Suppressor macrophage treated with lipopolysaccharide for 4 hours (primary cell): ENCODE results near the gene MVB12B.

ENCODE experiments used
- DNase-seq: peaks from one replicate; pipeline ENCODE4 v3.0.0-alpha.2; 2020

The MVB12B gene

GRCh38 chr9:126456441-126457174 is 130.0 kb downstream of the MVB12B start:
- no peak for DNase-seq

- no peak for DNase-seq
Measured at GRCh38 chr9:126457175-126457547, 130.5 kb downstream of the MVB12B start.

GRCh38 chr9:126457890-126458289 is 131.3 kb downstream of the MVB12B start:
- no peak for DNase-seq

- DNase-seq: no peak
Measured at GRCh38 chr9:126459126-126459525, 132.5 kb downstream of the MVB12B start.

- no peak for DNase-seq
Measured at GRCh38 chr9:126459546-126459945, 132.9 kb downstream of the MVB12B start.

- DNase-seq: no peak
Measured at GRCh38 chr9:126459965-126460843, 133.6 kb downstream of the MVB12B start.

- DNase-seq: no peak
Measured at GRCh38 chr9:126461029-126461428, 134.4 kb downstream of the MVB12B start.

- no peak for DNase-seq
Measured at GRCh38 chr9:126461608-126462007, 135.0 kb downstream of the MVB12B start.

GRCh38 chr9:126462617-126463016 is 136.0 kb downstream of the MVB12B start:
- DNase-seq: no peak

- DNase-seq: no peak
Measured at GRCh38 chr9:126463426-126463825, 136.8 kb downstream of the MVB12B start.

GRCh38 chr9:126464694-126465441 is 138.2 kb downstream of the MVB12B start:
- DNase-seq: no peak

GRCh38 chr9:126465977-126466376 is 139.3 kb downstream of the MVB12B start:
- DNase-seq: no peak

- DNase-seq: no peak
Measured at GRCh38 chr9:126468141-126468825, 141.7 kb downstream of the MVB12B start.

- DNase-seq: peak; percentile 31
Measured at GRCh38 chr9:126470241-126470993, 143.8 kb downstream of the MVB12B start.

- DNase-seq: peak; percentile 94
Measured at GRCh38 chr9:126471084-126471624, 144.5 kb downstream of the MVB12B start.

GRCh38 chr9:126472198-126472947 is 145.7 kb downstream of the MVB12B start:
- no peak for DNase-seq

GRCh38 chr9:126472948-126473298 is 146.3 kb downstream of the MVB12B start:
- DNase-seq: no peak

GRCh38 chr9:126474206-126474765 is 147.7 kb downstream of the MVB12B start:
- DNase-seq: no peak

GRCh38 chr9:126474786-126475485 is 148.3 kb downstream of the MVB12B start:
- no peak for DNase-seq

GRCh38 chr9:126475933-126476555 is 149.4 kb downstream of the MVB12B start:
- DNase-seq: no peak
